Right lobe of liver (tissue), 4 donors: ENCODE data around the gene NLRP12.

Experiments
- POLR2A ChIP-seq: fragments of 450-650 bp; IDR thresholded peaks from one replicate; pipeline ENCODE4 v1.6.1; 2017; ENCODE audit warnings: antibody characterized with exemption, mild to moderate bottlenecking
- TF ChIP-seq, protein P1 (sequence below), 4 donors: fragments of 200-600 bp in 3 of 4; fragments of 450-650 bp in 1 of 4; IDR thresholded peaks; one replicate each; pipeline versions ENCODE4 v1.5.1 to v1.8.0; 2016 to 2022; ENCODE audit warnings: antibody characterized with exemption in 4 of 4, mild to moderate bottlenecking in 2 of 4
- donor health status: DM: no; HTN: no; CAD: no.
- donor health status: DM: no; HTN: no; CAD: no.
- donor health status: DM: no; HTN: yes; CAD: no.

DNA sequence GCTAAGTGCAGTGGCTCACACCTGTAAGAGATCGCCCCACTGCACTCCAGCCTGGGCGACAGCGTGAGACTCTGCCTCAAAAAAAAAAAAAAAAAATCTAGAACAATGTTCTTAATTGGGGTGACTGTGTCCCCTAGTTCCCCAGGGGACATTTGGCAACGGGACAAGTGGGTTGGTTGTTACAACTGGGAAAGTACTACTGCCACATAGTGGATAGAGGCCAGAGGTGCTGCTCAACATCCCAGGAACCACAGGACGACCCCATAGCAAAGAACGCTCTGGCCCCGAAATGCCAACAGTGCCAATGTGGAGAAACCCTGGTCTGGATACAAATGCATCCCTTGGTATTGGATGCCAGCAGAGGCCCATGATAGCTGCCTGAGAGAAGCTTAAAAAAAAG lies 11.8 kb downstream of the NLRP12 start:
- TF ChIP-seq, protein P1, sequence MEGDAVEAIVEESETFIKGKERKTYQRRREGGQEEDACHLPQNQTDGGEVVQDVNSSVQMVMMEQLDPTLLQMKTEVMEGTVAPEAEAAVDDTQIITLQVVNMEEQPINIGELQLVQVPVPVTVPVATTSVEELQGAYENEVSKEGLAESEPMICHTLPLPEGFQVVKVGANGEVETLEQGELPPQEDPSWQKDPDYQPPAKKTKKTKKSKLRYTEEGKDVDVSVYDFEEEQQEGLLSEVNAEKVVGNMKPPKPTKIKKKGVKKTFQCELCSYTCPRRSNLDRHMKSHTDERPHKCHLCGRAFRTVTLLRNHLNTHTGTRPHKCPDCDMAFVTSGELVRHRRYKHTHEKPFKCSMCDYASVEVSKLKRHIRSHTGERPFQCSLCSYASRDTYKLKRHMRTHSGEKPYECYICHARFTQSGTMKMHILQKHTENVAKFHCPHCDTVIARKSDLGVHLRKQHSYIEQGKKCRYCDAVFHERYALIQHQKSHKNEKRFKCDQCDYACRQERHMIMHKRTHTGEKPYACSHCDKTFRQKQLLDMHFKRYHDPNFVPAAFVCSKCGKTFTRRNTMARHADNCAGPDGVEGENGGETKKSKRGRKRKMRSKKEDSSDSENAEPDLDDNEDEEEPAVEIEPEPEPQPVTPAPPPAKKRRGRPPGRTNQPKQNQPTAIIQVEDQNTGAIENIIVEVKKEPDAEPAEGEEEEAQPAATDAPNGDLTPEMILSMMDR (IDR thresholded peaks at IDR 0.05), result no peak
- no peak for TF ChIP-seq POLR2A
